GM12892 (cell line): ENCODE measurements around the gene HOMER2.

Source experiments
- POLR2A ChIP-seq: IDR thresholded peaks from 2 replicates; pipeline ENCODE4 v1.6.1; 2011; ENCODE audit warnings: low read depth, low read length, control low read depth
- POLR2AphosphoS5 ChIP-seq: IDR thresholded peaks from 2 replicates; pipeline ENCODE4 v1.6.1; 2011; ENCODE audit warnings: low read depth, low read length, control low read depth

- TF ChIP-seq POLR2AphosphoS5: no peak
- no peak for TF ChIP-seq POLR2A
These were observed 27.2 kb upstream of the HOMER2 start for GRCh38 chr15:82979726-82980125.
